Activated naive CD8-positive, alpha-beta T cell treated with anti-CD3 and anti-CD28 coated beads for 36 hours (primary cell): Measurements from ENCODE around the gene RGMA. TPM values are rescaled to one million over a fixed set of nuclear protein-coding genes. Genes with fewer than 3 reads are reported as not detected.
"Not testable (repeated sequence)": the region's sequence is repeated elsewhere in the genome, so short reads cannot be mapped to it uniquely, and the experiment has no call there.

Experiments used
- DNase-seq: peaks from one replicate; pipeline ENCODE4 v3.0.0; 2021
- H3K27ac Mint-ChIP-seq: one replicate; pipeline ENCODE4 v1.8.0; 2022; ENCODE audit warnings: mild to moderate bottlenecking, moderate library complexity, mixed read lengths
- H3K27me3 Mint-ChIP-seq: one replicate; pipeline ENCODE4 v1.8.0; 2022; ENCODE audit warnings: mild to moderate bottlenecking, mixed read lengths
- H3K36me3 Mint-ChIP-seq: one replicate; pipeline ENCODE4 v1.8.0; 2021; ENCODE audit warnings: mild to moderate bottlenecking, mixed read lengths
- H3K4me1 Mint-ChIP-seq: one replicate; pipeline ENCODE4 v1.8.0; 2021; ENCODE audit warnings: mixed read lengths
- H3K4me3 Mint-ChIP-seq: one replicate; pipeline ENCODE4 v1.8.0; 2022; ENCODE audit warnings: mild to moderate bottlenecking, moderate library complexity, mixed read lengths
- H3K9me3 Mint-ChIP-seq: one replicate; pipeline ENCODE4 v1.8.0; 2022; ENCODE audit warnings: mixed read lengths
- total RNA-seq, 2 experiments: library from RNA; stranded (reverse); gene quantifications; one replicate each; pipeline ENCODE4 v1.2.3, GENCODE V29; 2021

The RGMA gene
- total RNA-seq, 2 experiments from 2014 or later = 0.08 TPM

- no peak for DNase-seq
- peaks cover 1% of the 10 kb centered on the region for H3K4me1 Mint-ChIP-seq
- no peak overlapping the region for H3K4me3 Mint-ChIP-seq
- no peak overlapping the region for H3K27ac Mint-ChIP-seq
- H3K36me3 Mint-ChIP-seq = no peaks in the 10 kb centered on the region
- peaks cover 19% of the 10 kb centered on the region for H3K27me3 Mint-ChIP-seq
- no peaks in the 10 kb centered on the region for H3K9me3 Mint-ChIP-seq
Measured at GRCh38 chr15:93065641-93066045, 23.4 kb downstream of the RGMA start.

DNA sequence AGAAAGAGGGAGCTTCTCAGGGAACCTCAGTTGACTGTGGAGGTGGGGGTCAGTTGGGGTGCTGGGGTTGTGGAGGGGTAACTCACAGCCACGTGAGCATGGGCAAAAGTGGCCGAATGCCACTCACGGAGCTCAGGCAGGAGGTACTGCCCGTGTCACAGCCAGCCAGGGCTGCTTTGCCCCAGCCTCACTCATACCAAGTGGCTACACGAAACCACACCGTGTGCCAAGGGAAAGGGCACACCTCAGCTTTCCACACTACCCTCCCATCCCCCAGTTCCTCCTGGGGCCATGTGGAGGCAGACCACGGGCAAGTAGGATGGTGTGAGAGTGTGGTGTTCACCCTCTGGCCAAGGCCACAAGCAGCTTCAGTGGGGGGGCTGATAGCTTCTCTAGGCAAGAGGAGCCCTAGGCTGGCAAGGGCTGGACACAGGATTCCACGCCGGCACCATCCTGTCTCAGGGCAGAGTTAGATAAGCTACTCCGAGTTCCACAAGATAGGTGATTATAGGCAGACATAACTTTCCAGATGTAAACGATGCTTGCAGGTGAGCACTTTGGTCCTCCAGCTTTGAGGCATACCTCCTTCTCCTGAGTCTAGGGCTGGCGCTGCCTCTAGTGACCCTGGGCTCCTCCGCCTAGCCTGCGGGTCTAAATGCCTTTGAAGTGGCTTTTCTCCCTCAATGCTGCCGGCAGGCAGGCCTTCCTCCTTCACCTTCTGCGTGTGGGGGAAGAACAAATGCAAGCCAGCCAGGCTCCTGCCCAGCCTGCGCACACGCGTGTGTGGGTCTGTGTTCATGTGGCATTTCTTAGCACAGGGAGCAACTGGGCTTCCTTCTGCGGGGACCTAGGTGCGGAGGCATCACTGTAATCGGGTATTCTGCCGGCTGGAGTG is 25.0 kb downstream of the RGMA start:
- Mint-ChIP-seq H3K4me1 (peaks cover 1% of the 10 kb centered on the region), H3K9me3 (no peaks in the 10 kb centered on the region)
- no peak for DNase-seq

GRCh38 chr15:93063262-93063671 is 25.7 kb downstream of the RGMA start:
- Mint-ChIP-seq H3K4me1 (peaks cover 1% of the 10 kb centered on the region), H3K36me3 (no peaks in the 10 kb centered on the region), H3K27me3 (peaks cover 10% of the 10 kb centered on the region), H3K9me3 (no peaks in the 10 kb centered on the region), H3K27ac (no peak overlapping the region), H3K4me3 (no peak overlapping the region)
- DNase-seq = no peak

More for the DNA sequence above, 25.0 kb downstream of the RGMA start:
- Mint-ChIP-seq H3K27ac (no peak overlapping the region), H3K36me3 (no peaks in the 10 kb centered on the region), H3K27me3 (peaks cover 10% of the 10 kb centered on the region), H3K4me3 (no peak overlapping the region)

GRCh38 chr15:93062628-93063261 is 26.3 kb downstream of the RGMA start:
- not testable (repeated sequence) for H3K4me1 Mint-ChIP-seq, H3K36me3 Mint-ChIP-seq, H3K9me3 Mint-ChIP-seq, H3K27me3 Mint-ChIP-seq, H3K4me3 Mint-ChIP-seq, DNase-seq, H3K27ac Mint-ChIP-seq

DNA sequence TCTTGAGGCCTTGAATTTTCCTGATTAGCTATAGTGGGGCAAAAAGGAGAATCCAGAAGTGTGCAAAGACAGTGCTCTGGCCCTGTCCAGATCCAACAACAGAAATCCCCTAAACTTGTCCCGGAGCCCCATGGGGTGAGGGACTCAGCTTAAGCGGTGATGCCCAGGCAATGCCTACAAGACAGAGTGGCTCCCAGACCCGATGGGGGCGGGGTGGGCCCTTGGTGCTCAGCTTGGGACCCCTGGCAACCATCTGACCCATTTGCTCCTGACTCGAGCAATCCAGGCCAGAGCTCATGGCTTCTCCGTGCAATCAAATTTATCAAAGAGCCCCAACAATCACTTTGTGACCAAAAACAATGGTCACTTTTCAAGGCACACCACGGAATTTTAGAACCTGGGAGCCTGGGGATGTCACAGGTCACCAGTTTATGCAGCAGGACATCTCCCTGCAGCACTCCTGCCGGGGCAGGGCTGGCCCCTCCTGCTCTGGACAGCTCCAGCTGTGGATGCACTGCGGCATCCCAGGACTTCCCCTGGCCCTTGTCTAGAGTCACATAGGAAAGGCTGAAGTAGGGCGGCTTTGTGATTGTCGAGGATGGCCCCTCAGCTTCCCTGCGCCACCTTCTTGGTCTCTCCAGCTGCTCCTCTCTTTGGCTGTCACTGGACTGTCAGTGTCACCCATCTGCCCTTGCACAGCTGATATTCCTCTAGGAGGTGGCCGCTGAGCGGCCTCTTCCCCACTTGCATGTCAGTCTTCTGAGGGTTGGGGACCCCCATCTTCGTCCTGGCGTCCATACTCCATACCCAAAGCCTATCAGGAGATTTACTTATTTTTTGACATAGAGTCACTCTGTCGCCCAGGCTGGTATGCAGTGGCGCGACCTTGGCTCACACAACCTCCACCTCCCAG is 28.4 kb downstream of the RGMA start:
- peaks cover 1% of the 10 kb centered on the region for H3K4me1 Mint-ChIP-seq
- H3K4me3 Mint-ChIP-seq = no peak overlapping the region
- no peaks in the 10 kb centered on the region for H3K9me3 Mint-ChIP-seq
- no peaks in the 10 kb centered on the region for H3K36me3 Mint-ChIP-seq
- H3K27ac Mint-ChIP-seq = no peak overlapping the region
- no peak for DNase-seq
- H3K27me3 Mint-ChIP-seq = peaks cover 10% of the 10 kb centered on the region

GRCh38 chr15:93059442-93059841 is 29.6 kb downstream of the RGMA start:
- Mint-ChIP-seq H3K4me3 (no peak overlapping the region), H3K27ac (no peak overlapping the region), H3K4me1 (peaks cover 1% of the 10 kb centered on the region), H3K27me3 (peaks cover 4% of the 10 kb centered on the region), H3K9me3 (no peaks in the 10 kb centered on the region), H3K36me3 (no peaks in the 10 kb centered on the region)
- no peak for DNase-seq

GRCh38 chr15:93058904-93059427 is 30.0 kb downstream of the RGMA start:
- peaks cover 4% of the 10 kb centered on the region for H3K27me3 Mint-ChIP-seq
- H3K27ac Mint-ChIP-seq = no peak overlapping the region
- no peak for DNase-seq
- H3K36me3 Mint-ChIP-seq = no peaks in the 10 kb centered on the region
- no peaks in the 10 kb centered on the region for H3K9me3 Mint-ChIP-seq
- peaks cover 1% of the 10 kb centered on the region for H3K4me1 Mint-ChIP-seq
- H3K4me3 Mint-ChIP-seq = no peak overlapping the region

DNA sequence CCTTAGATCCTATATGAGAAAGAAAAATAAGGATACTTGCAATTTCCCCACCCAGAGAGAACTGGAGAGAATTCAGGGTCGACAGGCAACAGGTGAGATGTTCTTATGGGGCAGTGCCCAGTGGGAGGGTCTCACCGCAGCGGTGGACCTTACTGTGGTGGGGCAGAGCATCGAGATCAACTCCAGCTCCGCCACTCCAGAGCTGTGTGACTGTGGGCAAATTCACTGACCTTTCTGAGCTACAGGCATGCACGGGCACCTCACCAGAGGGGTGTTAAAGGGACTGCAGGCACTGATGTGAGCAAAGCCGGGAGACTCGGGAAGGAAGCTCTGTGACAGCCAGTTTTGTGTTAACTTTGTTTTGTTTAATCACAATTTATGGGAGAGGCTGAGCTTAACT is 30.9 kb downstream of the RGMA start:
- Mint-ChIP-seq H3K9me3 (no peaks in the 10 kb centered on the region), H3K4me3 (no peak overlapping the region), H3K27me3 (peaks cover 4% of the 10 kb centered on the region), H3K27ac (no peak overlapping the region), H3K36me3 (no peaks in the 10 kb centered on the region), H3K4me1 (peaks cover 1% of the 10 kb centered on the region)
- DNase-seq = no peak

GRCh38 chr15:93057618-93058017 is 31.4 kb downstream of the RGMA start:
- Mint-ChIP-seq H3K36me3 (no peaks in the 10 kb centered on the region), H3K27ac (no peak overlapping the region), H3K9me3 (no peaks in the 10 kb centered on the region), H3K27me3 (peaks cover under 1% of the 10 kb centered on the region), H3K4me3 (no peak overlapping the region), H3K4me1 (peaks cover 1% of the 10 kb centered on the region)
- no peak for DNase-seq

GRCh38 chr15:93056836-93057235 is 32.2 kb downstream of the RGMA start:
- no peaks in the 10 kb centered on the region for H3K9me3 Mint-ChIP-seq
- H3K4me1 Mint-ChIP-seq = peaks cover 1% of the 10 kb centered on the region
- DNase-seq = no peak
- no peak overlapping the region for H3K4me3 Mint-ChIP-seq
- no peaks in the 10 kb centered on the region for H3K36me3 Mint-ChIP-seq
- H3K27ac Mint-ChIP-seq = no peak overlapping the region
- no peaks in the 10 kb centered on the region for H3K27me3 Mint-ChIP-seq

GRCh38 chr15:93055211-93055610 is 33.8 kb downstream of the RGMA start:
- Mint-ChIP-seq H3K4me1 (no peaks in the 10 kb centered on the region), H3K27ac (no peak overlapping the region), H3K9me3 (no peaks in the 10 kb centered on the region), H3K27me3 (no peaks in the 10 kb centered on the region), H3K36me3 (no peaks in the 10 kb centered on the region), H3K4me3 (no peak overlapping the region)
- no peak for DNase-seq

DNA sequence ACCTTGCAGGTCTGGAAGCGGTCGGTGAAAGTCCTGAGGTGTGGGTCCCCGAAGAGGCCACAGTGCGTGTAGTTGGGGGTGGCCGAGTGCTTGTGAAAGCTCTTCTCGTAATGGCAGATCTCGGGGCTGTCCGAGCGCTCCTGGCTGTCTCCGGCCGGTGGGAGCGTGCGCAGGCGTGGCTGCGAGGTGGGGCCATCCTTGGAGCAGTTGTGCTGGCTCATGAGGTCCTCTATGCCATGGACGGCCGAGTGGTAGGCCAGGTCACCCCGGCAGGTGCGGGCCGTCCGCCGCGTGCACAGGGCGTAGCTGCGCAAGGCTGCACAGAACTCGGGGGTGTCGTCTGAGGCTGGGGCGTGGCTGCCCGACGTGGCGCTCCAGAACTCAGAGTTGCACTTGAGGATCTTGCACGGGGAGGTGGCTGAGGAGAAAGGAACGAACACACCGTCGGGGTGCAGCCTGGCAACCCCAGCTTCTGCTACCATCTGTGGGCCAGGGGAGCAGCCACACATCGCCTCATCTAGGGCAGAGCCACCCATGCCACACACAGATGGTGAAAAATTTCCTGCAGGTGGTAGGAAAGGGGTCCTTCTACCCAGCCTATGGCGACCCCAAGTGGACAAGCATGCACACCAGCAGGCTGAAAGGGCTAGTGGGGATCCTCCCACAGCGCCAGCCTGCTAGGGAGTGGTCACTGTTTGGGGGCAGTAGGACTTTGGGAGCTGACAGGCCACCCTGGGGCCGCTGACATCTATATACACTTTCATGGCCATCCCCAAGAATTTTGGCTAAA is 36.7 kb downstream of the RGMA start:
- Mint-ChIP-seq H3K4me1 (peaks cover 11% of the 10 kb centered on the region), H3K4me3 (no peak overlapping the region), H3K36me3 (no peaks in the 10 kb centered on the region), H3K27me3 (no peaks in the 10 kb centered on the region), H3K9me3 (no peaks in the 10 kb centered on the region), H3K27ac (no peak overlapping the region)
- DNase-seq = no peak

GRCh38 chr15:93051236-93052089 is 37.5 kb downstream of the RGMA start:
- Mint-ChIP-seq H3K36me3 (no peaks in the 10 kb centered on the region), H3K27me3 (no peaks in the 10 kb centered on the region), H3K27ac (no peak overlapping the region), H3K4me1 (peaks cover 11% of the 10 kb centered on the region), H3K4me3 (no peak overlapping the region), H3K9me3 (peaks cover under 1% of the 10 kb centered on the region)
- DNase-seq = no peak
